UCSD-AML1 (cell line): ENCODE measurements around the gene FAM78A.
"Not testable (repeated sequence)": the region's sequence is repeated elsewhere in the genome, so short reads cannot be mapped to it uniquely, and the experiment has no call there.

Source experiments
- DNase-seq: peaks from one replicate; lab custom pipeline; 2025; ENCODE audit not compliant: unreplicated experiment; lab: John Stamatoyannopoulos, UW

FAM78A gene

DNA sequence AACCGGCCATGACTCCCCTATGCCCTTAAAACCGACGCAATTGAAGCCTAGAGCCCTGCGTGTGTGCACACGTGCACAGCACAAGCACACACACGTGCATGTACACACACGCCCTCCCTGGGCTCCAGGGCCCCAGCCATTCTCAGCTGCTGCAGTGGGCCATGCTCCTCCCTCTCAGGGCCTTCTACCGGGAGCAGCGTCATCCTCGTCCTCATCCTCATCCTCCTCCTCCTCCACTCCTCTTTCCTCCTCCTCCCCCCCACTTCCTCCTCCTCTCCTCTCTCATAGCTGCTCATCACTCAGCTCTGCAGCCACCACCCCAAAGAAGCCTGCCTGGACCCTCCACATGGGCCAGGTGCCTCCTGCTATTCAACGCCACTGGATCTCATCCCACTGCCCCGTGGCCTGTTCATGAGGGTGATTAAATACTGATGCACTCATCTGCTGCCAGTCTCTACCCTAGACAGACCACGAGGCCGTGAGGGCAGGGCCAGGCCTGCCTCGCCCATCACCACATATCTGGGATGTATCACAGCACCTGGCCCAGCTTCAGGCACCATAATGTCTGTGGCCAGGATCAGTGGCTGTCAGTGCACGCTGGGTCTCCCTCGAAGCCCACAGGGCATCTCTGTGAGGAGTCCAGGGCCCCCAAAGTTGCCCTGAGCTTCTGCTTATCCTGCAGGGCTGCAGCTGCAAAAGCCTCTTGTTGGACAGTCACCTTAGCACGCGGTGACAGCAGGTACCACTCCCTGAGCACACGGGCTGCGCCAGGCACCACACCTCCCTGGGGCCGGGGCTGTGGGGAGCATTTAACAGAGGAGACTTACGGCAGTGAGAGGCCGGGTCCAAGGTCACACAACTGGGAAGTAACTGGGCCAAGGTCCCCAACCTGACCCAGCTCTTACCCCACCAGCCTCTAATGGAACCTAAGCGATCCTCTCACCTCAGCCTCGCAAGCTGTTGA lies 9.8 kb downstream of the FAM78A start:
- DNase-seq = no peak

DNA sequence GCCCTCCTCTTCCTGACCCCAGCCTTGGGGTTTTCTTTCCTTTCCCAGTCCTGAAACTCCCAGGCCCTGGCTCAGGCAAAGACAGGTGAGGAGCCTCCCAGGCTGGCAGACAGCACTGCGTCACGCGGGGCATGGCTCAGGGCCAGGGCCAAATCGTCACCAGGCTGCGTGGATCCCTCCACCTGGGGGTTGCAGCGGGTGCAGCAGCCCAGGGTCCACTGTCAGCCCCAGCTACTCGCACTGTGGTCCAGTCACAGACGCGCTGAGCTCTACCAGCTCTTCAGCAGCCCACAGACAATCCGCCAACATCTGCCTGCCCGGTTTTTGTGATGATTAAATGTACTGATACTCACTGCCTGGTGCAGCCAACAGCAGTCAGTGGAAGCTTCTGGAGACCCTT lies 12.1 kb downstream of the FAM78A start:
- DNase-seq = no peak

DNA sequence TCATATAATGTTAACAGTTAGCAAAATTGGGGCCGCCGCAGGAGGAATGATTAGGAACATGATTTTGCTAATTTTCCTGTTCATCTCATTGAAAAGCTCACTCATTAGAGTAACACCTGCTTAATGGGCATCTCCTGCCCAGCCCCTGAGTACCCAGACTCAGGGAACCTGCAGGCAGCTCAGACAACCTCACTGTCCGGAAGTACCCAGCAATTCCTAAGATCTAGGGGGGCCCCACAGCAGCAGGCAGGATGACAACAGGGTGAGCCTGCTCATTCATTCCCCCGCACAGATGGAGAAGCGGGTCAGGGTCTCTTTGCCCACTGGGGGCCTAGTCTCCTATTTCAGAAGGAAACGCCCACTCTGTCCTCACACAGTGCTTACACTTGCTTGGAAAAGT lies 12.6 kb downstream of the FAM78A start:
- no peak for DNase-seq

DNA sequence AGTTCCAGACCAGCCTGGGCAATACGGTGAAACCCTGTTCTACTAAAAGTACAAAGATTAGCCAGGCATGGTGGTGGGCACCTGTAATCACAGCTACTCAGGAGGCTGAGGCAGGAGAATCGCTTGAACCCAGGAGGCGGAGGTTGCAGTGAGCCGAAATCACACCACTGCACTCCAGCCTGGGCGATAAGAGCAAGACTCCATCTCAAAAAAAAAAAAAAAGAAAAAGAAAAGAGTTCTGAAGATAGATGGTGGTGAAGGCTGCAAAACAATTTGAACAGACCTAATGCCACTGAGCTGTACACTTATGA lies 13.3 kb downstream of the FAM78A start:
- not testable (repeated sequence) for DNase-seq

DNA sequence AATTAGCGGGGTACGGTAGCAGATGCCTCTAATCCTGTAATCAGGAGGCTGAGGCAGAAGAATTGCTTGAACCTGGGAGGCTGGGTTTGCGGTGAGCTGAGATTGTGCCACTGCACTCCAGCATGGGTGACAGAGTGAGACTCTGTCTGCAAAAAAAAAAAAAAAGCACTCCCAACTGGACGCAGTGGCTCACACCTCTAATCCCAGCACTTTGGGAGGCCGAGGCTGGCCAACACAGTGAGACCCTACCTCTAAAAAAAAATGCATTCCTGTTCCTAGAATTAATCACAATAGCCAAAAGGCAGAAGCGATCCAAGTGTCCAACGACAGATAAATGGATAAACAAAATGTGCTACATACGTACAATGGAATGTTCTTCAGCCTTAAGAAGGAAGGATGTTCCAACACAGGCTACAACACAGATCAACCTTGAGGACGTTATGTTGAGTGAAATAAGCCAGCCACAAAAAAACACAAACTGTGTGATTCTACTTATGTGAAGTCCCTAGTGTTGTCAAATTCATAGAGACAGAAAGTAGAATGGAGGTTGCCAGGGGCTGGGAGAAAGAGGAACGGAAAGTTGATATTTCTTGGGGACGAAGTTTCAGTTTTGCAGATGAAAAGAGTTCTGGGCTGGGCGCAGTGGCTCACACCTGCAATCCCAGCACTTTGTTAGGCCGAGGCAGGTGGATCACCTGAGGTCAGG lies 13.8 kb downstream of the FAM78A start:
- no peak for DNase-seq

DNA sequence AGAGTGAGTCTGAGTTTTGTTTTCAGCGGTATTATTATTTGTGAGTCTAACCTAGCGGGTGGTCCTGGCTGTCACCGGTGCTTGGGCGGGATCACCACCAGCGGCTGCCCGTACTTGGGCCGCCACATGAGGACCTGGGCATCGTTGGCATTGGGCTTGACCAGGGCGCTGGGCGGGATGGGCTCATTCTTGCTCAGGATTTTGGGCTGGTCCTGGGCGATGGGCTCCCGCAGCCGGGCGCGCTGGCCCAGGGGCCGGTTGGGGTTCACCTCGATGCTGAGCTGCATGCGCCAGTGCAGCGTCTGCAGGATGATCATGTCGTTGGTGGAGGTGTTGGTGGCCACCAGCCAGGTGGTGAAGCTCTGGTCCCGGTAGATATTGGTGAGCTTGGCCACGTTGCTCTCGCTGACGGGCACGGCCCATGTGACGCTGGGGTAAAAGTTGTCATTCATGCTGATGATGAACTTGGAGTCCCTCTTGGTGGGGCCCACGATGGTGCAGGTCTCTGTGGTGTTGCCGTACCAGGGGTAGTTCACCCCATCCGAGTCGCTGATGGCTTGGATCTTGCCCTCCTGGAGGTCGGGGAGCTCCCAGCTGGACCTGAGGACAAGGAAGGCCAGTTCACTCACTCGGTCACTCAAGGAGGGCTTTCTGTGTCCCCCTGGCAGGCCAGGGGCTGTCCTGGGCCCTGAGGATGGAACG lies 15.4 kb downstream of the FAM78A start:
- no peak for DNase-seq

DNA sequence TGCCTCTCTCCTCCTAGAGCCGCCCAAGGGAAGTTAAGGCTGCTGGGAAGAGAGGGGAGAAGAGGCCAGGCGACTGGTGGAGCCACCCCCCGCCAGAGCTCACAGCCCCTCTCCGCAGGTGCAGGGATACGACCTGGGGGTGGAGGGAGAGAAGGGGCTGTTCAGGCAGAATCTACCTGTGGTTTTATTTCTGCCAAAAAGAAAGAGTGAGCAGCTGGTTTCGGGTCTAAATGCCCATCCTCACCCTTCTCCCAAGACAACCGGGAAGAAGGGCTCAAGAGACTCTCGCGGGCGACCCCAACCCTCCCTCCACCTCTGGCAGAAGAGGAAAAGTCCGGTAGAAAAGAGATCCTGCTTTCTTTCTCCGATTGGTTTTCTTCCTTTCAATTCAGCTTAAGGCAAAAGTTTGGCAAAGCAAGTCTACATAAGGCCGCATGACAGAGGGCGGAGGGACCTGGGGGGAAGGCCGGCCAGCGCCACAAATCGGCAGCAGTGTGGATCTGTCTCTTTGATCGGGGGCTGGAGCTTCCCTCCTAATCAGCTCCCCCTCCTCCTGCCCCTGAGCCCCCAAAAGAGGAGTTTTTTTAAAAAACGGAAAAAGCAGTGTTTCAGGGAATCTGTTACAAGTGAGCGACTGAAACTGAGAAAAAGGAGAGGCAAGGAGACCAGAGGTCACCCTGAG lies 16.3 kb downstream of the FAM78A start:
- no peak for DNase-seq

DNA sequence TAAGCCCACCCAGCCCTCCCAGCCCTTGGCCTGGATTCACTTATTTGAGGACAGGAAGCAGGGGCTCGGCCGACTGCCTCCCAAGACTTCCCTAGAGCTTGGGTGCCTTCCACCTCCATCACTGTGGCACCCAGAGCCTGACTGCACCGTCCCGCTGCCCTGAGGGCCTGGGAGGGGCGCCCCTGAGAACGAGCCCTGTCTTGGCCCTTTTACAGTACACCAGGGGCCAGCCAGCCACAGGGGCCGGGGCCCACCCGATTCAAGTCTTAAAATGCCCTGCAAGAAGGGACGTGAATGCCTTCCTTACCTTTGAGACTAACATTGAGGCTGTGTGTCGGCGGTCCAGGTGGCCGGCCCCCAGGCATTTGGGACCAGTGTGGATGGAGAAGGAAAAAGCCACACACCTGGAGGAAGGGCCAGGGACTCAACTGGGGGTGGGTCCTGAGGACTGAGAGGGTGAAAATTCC lies 16.8 kb downstream of the FAM78A start:
- no peak for DNase-seq

DNA sequence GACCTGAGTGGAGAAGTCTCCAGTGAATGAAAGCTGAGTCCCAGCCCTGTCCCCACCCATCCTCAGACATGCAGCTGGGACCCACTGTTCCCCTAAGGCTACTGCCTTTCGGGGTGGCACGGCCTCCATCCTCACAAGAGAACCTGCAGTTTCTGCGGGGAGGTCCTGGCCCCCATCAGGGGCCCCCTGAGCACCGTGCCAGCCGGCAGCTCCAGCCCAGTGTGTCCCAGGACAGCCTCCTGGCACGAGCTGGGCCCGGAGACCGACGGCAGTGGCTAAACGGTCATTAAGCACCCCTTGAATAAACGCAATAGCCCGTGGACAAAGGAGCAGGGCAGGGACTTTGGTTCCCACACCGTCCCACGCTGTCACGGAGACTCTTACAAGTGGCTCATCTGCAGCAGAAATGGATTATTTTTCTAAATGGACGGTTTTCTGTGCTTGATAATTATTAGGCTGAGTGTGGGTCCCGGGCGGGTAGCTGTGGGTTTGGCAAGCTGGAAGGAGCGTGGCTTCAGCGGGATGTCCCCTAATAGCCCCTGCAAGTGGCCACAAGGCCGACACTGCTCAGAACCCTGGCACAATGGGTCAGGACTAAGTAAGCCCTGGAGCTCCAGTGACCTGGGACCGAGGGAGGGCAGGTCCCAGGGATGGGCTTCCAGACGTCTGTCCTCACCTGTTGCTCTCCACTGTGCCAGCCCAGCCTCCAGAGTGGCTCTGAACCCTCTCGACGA lies 17.4 kb downstream of the FAM78A start:
- DNase-seq = no peak

DNA sequence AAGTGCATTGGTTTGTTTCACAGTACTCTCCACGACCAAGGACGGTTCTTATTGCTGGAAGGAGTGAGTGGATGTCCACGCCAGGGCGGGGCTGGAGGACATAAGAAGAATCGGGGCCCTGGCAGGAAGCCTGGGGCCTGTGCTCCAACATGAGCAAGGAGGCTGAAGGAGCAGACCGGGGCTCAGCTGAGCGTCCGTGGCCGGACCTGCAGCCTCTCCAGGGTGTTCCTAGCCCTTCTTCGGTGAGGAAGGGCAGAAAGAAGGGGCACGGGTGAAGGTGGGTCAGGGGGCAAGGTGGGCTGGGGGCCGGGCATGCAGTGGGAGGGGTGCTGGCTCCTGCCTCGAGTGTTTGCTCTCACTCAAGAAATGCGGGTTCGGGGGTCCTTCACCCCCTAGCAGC lies 18.1 kb downstream of the FAM78A start:
- DNase-seq = no peak

DNA sequence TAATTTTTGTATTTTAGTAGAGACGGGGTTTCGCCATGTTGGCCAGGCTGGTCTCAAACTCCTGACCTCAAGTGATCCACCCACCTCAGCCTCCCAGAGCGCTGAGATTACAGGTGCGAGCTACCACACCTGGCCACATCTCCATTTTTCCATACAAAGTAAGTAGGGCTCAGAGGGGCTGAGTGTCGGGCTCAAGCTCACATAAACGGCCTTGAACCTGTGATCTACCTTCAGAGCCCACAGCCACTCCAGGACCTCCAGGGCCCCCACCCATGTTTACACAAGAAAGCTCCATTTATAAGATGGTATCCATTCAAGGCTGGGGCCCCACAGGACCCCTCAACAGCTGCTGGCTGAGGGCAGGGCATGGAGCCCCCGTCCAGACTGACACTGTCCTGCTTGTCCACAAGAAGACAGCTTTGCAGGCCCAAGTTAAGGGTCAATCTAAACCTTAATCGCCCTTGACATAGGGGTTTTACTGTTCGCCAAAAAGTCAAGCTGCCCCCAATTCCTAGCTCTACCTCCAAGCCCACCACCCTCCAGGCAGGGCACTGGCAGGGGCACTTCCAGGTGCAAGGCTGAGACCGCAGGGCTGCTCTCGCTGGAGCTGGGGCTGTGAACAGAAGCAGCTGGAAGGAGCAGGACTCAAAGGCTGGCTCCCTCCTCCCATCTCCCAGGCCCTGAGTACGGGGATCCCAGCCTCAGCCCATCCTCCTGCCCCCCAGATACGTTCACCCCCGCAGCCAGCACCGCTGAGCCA lies 18.9 kb downstream of the FAM78A start:
- DNase-seq = no peak

DNA sequence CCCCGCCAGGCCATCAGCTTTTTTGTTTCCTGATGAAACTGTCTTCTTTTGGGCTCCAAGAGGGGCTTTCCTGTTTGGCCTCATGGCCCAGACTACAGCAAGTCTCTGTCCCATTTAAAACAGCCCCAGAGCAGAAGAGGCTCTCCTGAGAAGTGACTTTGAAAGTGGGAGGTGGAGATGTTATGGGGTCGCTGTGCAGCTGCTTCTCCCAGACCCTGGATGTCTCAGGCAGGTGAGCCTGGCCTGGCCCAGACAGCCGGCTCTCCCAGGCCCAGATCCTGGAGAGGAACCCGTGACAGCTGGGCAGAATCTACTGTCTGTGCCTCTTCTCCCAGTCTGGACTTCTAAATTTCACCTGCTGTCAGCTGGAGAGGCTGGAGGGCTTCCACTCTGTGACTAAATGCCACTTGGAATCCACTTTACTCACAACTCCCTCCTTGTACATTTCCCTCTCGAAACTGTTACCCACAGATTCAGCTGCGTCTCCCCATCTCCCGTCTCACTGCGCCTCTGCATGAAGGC lies 20.6 kb downstream of the FAM78A start:
- DNase-seq = no peak

DNA sequence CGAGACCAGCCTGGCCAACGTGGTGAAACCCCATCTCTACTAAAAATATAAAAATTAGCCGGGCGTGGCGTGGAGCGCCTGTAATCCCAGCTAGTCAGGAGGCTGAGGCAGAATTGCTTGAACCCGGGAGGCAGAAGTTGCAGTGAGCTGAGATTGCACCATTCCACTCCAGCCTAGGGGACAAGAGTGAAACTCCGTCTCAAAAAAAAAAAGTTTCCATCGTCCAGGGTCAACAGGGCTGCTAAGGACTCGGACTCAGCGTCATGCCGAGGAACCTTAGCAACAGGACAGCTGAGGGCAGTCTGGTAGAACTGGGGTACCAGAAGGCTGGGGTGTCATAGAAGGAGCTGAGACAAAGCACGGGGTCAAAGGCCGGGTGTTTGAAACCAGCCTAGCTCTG lies 21.7 kb downstream of the FAM78A start:
- DNase-seq = no peak

DNA sequence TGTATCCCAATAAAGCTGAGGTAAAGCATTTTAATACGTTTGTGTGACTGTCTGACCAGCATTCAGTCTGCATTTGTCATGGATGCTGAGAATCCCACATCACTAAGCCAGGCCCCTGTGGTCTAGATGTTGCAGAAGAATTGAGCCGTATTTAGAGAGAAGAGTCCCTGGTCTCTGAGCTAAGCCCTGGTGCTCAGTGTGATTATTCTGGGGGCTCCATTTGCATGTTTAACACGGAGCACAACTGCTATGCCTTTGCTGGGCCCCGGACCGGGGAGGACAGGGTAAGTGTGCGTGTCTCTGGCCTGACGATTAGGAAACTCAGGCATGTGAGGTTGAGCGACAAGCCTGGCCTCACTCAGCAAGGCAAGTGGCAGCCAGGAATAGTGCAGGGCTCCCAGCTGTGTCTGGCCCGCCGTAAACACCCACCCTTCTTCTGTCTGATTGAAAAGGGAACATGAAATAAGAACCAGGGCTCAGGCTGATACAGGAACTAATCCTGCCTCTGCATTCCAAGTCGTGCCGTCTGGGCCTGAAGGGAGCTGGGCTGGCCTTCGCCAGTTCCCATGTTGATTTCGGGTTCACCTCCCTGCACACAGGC lies 22.3 kb downstream of the FAM78A start:
- peak; percentile 50 for DNase-seq

DNA sequence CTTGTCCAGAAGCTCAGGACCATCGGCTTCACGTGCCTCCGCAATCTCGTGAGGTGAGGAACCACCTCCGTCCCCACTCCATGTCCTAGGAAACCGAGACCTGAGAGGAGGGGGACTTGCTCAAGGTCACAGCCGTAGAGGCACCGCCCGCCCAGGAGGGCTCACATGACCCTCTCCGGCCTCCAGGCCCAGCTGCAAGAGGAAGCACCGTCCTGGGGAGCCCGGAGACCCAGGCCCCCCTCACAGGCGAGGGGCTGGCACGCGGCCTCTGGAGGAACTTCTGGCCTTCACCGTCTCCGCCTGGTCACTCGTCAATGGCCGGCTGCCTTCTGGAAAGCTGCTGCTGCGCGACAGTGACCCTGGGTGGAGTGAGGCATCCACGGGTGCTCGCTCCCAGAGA lies 24.2 kb downstream of the FAM78A start:
- DNase-seq = no peak

DNA sequence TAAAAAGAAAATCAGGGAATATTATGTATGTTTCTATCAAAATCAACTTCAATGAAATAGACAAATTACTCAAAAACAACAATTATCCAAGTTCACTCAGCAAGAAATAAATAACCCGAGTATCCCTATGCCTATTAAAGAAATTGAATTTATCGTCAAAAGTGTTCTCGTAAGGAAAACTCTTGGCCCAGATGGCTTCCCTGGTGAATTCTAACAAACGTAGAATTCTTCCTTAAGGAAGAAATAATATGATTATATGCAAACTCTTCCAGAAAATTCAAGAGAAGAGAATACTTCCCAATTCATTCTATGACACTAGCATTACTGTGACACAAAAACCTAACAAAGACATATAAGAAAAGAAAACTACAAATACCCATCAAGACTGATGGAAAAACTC lies 29.7 kb downstream of the FAM78A start:
- no peak for DNase-seq

DNA sequence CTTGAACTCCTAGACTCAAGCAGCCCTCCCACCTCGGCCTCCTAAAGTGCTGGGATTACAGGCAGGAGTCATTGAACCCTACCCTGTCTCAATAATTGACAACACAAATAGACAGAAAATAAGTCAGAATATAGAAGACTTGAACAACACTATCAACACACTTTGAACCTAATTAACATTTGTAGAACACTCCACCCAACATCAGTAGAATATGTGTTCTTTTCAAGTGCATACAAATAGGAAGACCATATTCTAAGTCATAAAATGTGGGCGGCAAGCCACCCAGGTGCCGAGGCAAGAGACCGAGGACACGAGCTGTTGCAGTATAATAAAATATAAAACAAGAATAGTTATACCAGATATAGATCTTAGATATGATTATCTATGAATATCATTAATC lies 32.0 kb downstream of the FAM78A start:
- DNase-seq = not testable (repeated sequence)

DNA sequence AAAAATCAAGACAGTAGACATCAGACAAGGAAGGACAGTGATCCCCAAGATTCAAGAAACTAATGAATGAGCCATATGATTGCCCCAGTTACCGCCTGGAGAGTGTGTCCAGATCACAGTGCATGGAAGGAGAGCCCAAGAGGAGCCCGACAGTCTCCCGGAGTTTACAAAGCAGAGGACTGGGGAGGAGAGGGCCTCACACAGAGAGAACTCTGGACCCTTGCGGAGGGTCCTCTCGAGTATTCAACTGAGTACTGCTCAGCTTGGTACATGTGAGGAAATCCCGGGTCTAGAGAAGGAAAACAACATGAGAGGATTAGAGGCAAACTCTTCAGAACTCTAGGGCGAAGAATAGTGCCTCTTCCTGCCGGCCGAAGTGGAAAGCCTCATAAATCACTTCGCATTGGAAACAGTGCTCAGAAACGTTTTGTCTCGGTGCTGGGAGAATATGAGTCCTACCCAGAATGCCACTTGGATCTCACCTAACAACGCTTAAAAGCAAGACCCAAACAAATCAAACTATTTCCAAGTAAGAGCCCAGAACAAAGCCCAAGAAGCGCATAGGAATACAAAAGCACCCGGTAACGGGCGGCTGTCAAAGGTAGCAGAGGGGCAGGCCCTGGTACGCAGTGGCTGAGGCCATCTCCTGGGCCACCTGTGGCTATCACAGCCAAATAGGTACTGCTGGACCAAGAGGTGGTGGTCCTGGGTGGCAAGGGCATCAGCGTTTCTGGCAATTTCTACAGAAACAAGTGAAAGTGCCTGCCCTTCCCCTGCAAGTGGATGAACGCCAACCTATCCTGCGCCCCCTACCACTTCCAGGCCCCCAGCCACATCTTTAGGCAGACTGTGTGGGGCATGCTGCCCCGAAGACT lies 36.0 kb downstream of the FAM78A start:
- no peak for DNase-seq
